NCI-H524 (cell line): ENCODE measurements around the gene SPAST.
A peak's percentile ranks its signal among the peaks of the same experiment; 100 is the strongest.
"Not testable (repeated sequence)": the region's sequence is repeated elsewhere in the genome, so short reads cannot be mapped to it uniquely, and the experiment has no call there.

Experiments used
- DNase-seq, 2 experiments: peaks; one replicate each; lab custom pipeline; 2025; lab: John Stamatoyannopoulos, UW

Gene SPAST

GRCh38 chr2:32128636-32129035, 65.3 kb downstream of the SPAST start:
- DNase-seq: no peak

DNA sequence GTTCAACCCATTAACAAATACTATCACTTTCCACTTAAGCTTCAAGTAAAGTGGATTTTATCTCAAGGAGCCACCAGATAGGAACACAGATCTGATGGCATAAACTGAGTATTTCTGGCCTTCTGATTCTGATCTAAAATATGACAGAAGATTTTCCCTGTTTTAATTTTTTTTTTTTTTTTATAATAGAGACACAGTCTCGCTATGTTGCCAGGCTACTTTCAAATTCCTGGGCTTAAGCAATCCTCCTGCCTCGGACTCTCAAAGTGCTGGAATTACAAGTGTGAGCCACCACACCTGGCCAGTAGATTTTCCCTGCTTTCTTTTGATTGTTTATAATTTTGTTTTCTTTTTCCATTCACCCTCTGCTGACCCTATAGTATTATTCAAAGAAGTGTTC, 65.7 kb downstream of the SPAST start:
- no peak for DNase-seq

GRCh38 chr2:32135409-32135808, 72.1 kb downstream of the SPAST start:
- peak in 1 of 2 experiments; percentile 18 for DNase-seq

DNA sequence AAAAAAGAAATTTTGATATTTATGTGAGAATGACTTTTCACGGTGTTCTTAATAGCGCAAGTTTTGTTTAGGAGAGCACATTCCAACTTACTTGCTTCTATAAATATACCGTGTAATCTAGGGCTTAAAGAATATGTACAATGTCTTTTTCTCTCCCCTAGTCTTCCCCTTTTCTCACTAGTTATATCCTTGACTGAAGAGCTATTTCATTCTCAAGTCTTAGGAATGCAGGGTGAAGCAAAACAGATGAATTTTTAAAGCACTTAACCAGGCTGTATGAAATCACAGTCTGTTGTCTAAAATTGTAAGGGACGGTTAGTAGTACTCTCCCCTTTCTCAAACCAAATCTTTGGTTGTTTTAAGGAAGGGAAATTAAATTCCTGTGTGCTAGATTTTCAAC, 72.7 kb downstream of the SPAST start:
- DNase-seq: no peak

- not testable (repeated sequence) for DNase-seq
Observed at GRCh38 chr2:32151544-32151943, 88.2 kb downstream of the SPAST start.

- no peak for DNase-seq
Observed at GRCh38 chr2:32159678-32160077, 96.3 kb downstream of the SPAST start.

GRCh38 chr2:32161296-32161695, 97.9 kb downstream of the SPAST start:
- DNase-seq: no peak

- DNase-seq: not testable (repeated sequence)
Observed at GRCh38 chr2:32164254-32164653, 100.9 kb downstream of the SPAST start.

- DNase-seq: not testable (repeated sequence)
Observed at GRCh38 chr2:32165027-32165347, 101.6 kb downstream of the SPAST start.

GRCh38 chr2:32166115-32166574, 102.8 kb downstream of the SPAST start:
- DNase-seq: no peak

DNA sequence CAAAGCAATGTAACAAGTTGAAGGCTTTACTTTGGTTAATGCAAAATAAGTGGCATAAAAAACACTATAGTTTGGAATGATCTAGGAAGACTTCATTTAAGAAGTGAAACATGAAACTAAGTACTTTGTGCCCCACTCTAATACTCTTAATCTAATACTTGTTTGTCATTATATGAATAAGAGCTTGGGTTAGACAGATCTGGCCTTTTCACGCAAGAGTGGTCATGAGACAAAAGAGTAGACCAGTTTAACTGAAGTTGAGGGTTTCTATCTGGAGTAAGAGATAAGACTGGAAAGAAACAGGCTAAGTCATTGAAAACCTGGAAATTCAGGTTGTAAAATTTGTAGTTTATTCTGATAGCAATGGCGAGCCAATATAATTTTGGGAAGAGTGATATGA, 105.2 kb downstream of the SPAST start:
- DNase-seq: peak; percentile 21 to 75

GRCh38 chr2:32172870-32173269, 109.5 kb downstream of the SPAST start:
- DNase-seq: no peak

DNA sequence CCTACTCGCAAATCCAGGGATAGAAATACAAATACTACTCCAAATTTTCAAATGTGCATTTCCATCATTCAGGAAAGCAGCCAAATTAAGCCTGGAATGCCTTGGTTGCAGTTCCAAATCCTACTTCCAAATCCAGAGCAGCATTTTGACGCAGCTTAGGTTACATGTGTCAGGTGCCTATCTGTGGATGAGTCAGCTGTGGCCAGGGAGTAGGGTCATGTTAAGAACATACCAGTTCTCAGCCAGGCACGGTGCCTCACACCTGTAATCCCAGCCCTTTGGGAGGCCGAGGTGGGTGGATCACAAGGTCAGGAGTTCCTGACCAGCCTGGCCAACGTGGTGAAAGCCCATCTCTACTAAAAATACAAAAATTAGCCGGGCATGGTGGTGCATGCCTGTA, 119.3 kb downstream of the SPAST start:
- no peak for DNase-seq

DNA sequence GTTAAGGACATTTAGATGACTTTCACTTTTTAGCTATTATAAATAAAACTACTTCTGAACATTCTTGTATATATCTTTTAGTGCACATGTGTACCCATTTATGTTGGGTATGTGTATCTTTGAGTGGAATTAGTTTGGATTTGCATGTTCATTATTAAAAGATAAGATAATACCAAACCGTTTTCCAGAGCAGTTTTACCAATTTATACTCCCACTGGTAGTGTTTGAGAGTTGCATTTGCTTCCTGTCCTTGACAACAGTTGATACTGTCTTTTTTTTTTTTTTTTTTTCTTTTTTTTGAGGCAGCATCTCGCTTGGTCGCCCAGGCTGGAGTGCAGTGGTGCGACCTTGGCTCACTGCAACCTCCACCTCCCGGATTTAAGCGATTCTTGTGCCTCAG, 125.7 kb downstream of the SPAST start:
- DNase-seq: no peak

DNA sequence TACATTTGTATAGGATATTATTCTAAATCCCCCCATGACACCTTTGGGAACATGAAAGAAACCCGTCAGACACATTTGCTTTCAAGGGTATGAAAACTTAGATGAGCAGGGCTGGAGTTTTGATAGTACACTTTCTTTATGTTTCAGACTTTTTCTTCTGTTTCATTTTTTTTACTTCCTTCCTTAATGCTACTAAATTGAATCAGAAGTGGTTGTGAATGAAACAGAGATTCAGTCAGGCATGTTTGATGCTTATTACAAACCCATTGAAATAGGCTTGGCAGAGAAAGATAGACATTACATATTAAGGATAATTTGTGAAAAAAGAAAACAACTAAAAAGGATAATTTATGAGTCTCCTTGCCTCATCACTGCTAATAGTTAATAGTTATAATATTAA, 129.1 kb downstream of the SPAST start:
- DNase-seq: no peak

DNA sequence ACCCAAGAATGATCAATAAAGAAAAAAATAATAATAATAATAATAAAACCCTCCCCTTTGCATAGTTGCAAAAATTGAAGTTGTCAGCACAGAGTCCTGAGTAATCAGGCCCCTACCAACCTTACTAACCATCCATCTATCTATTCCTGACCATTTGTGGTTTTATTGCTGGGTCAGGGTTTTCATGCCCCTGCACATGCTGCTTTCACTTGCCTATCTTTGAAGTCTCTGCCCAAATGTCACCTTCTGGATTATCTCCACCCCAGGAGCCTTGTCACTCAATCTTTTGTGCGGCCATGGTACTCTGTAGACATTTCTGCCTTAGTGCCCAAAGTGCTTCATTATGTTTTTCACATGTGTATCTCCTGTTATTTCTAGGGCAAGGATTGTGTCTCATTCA, 137.5 kb downstream of the SPAST start:
- no peak for DNase-seq

- not testable (repeated sequence) for DNase-seq
Observed at GRCh38 chr2:32203428-32203827, 140.1 kb downstream of the SPAST start.
